ENCODE measurements around the gene TMOD1. TPM values are rescaled to one million over a fixed set of nuclear protein-coding genes. Genes with fewer than 3 reads are reported as not detected.

Gene TMOD1
- total and polyA plus RNA-seq, 2 of the 13 experiments (the other 11 are each of a cell fraction or from before 2014, with no cell fraction given): 0.04 to 0.07 TPM

DNA sequence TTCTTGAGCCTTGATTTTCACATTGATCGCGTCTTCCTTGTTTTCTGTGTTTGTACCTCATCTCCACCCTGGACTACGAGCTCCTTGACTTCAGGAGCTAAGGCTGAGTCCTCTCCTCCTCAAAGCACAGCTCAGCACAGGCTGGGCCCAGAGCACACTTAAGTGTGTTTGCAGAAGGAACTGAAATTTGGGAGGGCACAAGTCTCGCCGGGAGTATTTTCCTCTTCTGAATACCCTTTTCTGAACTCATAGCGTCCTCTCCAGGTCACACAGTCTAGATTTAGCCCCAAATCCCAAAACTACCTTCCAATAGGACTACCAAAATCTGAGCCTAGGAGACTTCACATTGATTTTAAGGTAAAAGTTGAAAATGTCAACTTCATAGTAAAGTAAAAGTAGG lies 90.1 kb downstream of the TMOD1 start:
- H3K9ac ChIP-seq (ENCODE audit: insufficient read depth, low read depth, low read length): no peak overlapping the region
- H3K27me3 ChIP-seq (ENCODE audit: control insufficient read depth in 1 of 2, insufficient read depth in 2 of 2, low read length in 2 of 2): no peaks in the 10 kb centered on the region
- no peak for FAIRE-seq
- POLR2A ChIA-PET: no interaction called here
- ATAC-seq: no peak
- intact Hi-C loops (cut with micrococcal nuclease; ENCODE audit: unreplicated experiment) (no loop called here), in situ Hi-C loops (cut with HindIII; ENCODE audit: extremely low pct_ligation_motif_present, low pct_unique_long_range_greater_than_20kb) (loop anchor here (10.0 kb wide), 1 partner anchor 127 kb away; no protein-coding TSS in a partner anchor)
- no peak for TF ChIP-seq PRDM4 (CRISPR knock-in tag; IDR thresholded peaks at IDR 0.05; ENCODE audit: borderline replicate concordance)
- DNase-seq (ENCODE audit: low spot score): no peak
- BruUV-seq (replicated peaks): no TSS peak
- no peak overlapping the region for H3K4me3 ChIP-seq (replicated peaks in 1 of 3; ENCODE audit: insufficient read depth in 1 of 3, low read depth in 2 of 3, low read length in 3 of 3)
- no peaks in the 10 kb centered on the region for H4K20me1 ChIP-seq (ENCODE audit: insufficient read depth, low read length)
- 55% methylated on average over 6 of the region's 6 CpGs for WGBS (ENCODE audit: low lambda C conversion rate)
- no peaks in the 10 kb centered on the region for H3K9me3 ChIP-seq (ENCODE audit: low read length)
- no peaks in the 10 kb centered on the region for H3K4me1 ChIP-seq (ENCODE audit: insufficient read depth, low read length)
- H3K4me2 ChIP-seq (ENCODE audit: low read depth, low read length): no peak overlapping the region
- CTCF ChIA-PET (ENCODE audit: low intra/inter-chr PET ratio, low total read pairs): no interaction called here
- no peak overlapping the region for H3K27ac ChIP-seq (ENCODE audit: extremely low read length, insufficient read depth, low read length)
- no peak overlapping the region for H2AFZ ChIP-seq (ENCODE audit: low read length)
- H3K79me2 ChIP-seq (ENCODE audit: insufficient read depth, low read length): no peaks in the 10 kb centered on the region
- H3K36me3 ChIP-seq (replicated peaks in 1 of 2; ENCODE audit: control insufficient read depth in 1 of 2, insufficient read depth in 2 of 2, low read length in 2 of 2): no peaks in the 10 kb centered on the region

DNA sequence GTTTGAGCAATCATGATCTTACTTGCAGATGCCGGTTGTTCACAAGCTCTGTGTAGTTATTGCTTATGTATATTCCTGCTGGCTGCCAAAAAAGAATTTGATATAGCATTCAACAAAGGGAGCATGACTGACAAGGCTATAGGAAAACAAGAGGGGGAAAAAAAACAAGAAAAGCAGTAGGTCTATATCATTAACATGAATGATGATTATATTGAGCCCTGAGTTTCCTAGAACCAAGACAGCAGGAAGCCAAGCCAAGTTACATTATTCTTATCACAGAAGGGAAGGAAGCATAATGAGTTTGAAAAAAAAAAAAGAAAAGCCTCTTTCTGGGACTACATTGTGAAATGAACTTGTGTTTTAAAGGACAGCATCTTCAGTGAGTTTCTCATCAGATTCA lies 90.7 kb downstream of the TMOD1 start:
- Histone ChIP-seq H3K79me2 (ENCODE audit: insufficient read depth, low read length) (no peaks in the 10 kb centered on the region), H4K20me1 (ENCODE audit: insufficient read depth, low read length) (no peaks in the 10 kb centered on the region), H3K9me3 (ENCODE audit: low read length) (no peaks in the 10 kb centered on the region), H3K27me3 (ENCODE audit: control insufficient read depth in 1 of 2, insufficient read depth in 2 of 2, low read length in 2 of 2) (no peaks in the 10 kb centered on the region), H2AFZ (ENCODE audit: low read length) (no peak overlapping the region), H3K4me2 (ENCODE audit: low read depth, low read length) (no peak overlapping the region), H3K27ac (ENCODE audit: extremely low read length, insufficient read depth, low read length) (no peak overlapping the region), H3K36me3 (replicated peaks in 1 of 2; ENCODE audit: control insufficient read depth in 1 of 2, insufficient read depth in 2 of 2, low read length in 2 of 2) (no peaks in the 10 kb centered on the region), H3K4me1 (ENCODE audit: insufficient read depth, low read length) (no peaks in the 10 kb centered on the region), H3K4me3 (replicated peaks in 1 of 3; ENCODE audit: insufficient read depth in 1 of 3, low read depth in 2 of 3, low read length in 3 of 3) (no peak overlapping the region), H3K9ac (ENCODE audit: insufficient read depth, low read depth, low read length) (no peak overlapping the region)
- FAIRE-seq (no peak), DNase-seq (ENCODE audit: low spot score) (no peak), ATAC-seq (no peak)
- TF ChIP-seq RBFOX2 (IDR thresholded peaks at IDR 0.05; ENCODE audit: low read depth, low read length): no peak
- TF ChIP-seq SMARCE1 (IDR thresholded peaks at IDR 0.05; ENCODE audit: borderline replicate concordance): no peak
- no peak for TF ChIP-seq ZKSCAN1 (IDR thresholded peaks at IDR 0.05; ENCODE audit: low read length)
- TF ChIP-seq ARHGAP35 (CRISPR knock-in tag; IDR thresholded peaks at IDR 0.05; ENCODE audit: borderline replicate concordance): no peak
- in situ Hi-C loops (cut with HindIII; ENCODE audit: extremely low pct_ligation_motif_present, low pct_unique_long_range_greater_than_20kb) (loop anchor here (10.0 kb wide), 1 partner anchor 127 kb away; no protein-coding TSS in a partner anchor), intact Hi-C loops (cut with micrococcal nuclease; ENCODE audit: unreplicated experiment) (no loop called here)
- WGBS (ENCODE audit: low lambda C conversion rate): 70% methylated on average over 1 of the region's 1 CpG
- ChIA-PET POLR2A (no interaction called here), CTCF (ENCODE audit: low intra/inter-chr PET ratio, low total read pairs) (no interaction called here)
- no TSS peak for BruUV-seq (replicated peaks)
